Measurements from ENCODE around the gene PTPRQ. TPM values are rescaled to one million over a fixed set of nuclear protein-coding genes. Genes with fewer than 3 reads are reported as not detected.

PTPRQ gene
- total and polyA plus RNA-seq, 9 of the 15 experiments (the other 6 are each of a cell fraction or from before 2014, with no cell fraction given), result not detected

- in situ Hi-C loops (cut with MboI) (no loop called here), intact Hi-C loops (cut with micrococcal nuclease) (no loop called here)
- 2% methylated on average over 15 of the region's 21 CpGs for WGBS (ENCODE audit: insufficient coverage, low coverage, missing lambda C conversion rate)
- H3K9me3 ChIP-seq (replicated peaks; ENCODE audit: control insufficient read depth, insufficient read depth, low read depth, low read length), result no peaks in the 10 kb centered on the region
- FAIRE-seq, result no peak
- H3K4me2 ChIP-seq (ENCODE audit: insufficient read depth, low read length), result no peak overlapping the region
- DNase-seq (ENCODE audit: extremely low read depth in 1 of 4, low spot score in 3 of 4), result no peak
- TF ChIP-seq RHOXF2B (CRISPR knock-in tag; conservative IDR thresholded peaks at IDR 0.05) (no peak), TRIM25 (IDR thresholded peaks at IDR 0.05; ENCODE audit: borderline replicate concordance) (no peak)
- H3K4me1 ChIP-seq (replicated peaks in 1 of 2; ENCODE audit: control insufficient read depth in 2 of 2, insufficient read depth in 2 of 2, low read length in 2 of 2), result no peaks in the 10 kb centered on the region
- no peaks in the 10 kb centered on the region for H3K9me1 ChIP-seq (ENCODE audit: control insufficient read depth, insufficient read depth, low read length)
- no peaks in the 10 kb centered on the region for H3K79me2 ChIP-seq (ENCODE audit: control insufficient read depth, insufficient read depth, low read length)
- ATAC-seq, result no peak
- BruUV-seq (replicated peaks), result no TSS peak
- ChIA-PET POLR2A (no interaction called here), CTCF (ENCODE audit: low intra/inter-chr PET ratio) (no interaction called here)
- H3K27me3 ChIP-seq (ENCODE audit: control insufficient read depth in 2 of 2, insufficient read depth in 2 of 2, low read length in 2 of 2), result no peaks in the 10 kb centered on the region
- no peak overlapping the region for H3K9ac ChIP-seq (ENCODE audit: insufficient read depth in 1 of 2, low read depth in 2 of 2, low read length in 2 of 2)
- H3K36me3 ChIP-seq (ENCODE audit: control insufficient read depth, insufficient read depth, low read length), result no peaks in the 10 kb centered on the region
- H3K27ac ChIP-seq (ENCODE audit: extremely low read depth, low read depth, low read length), result no peak overlapping the region
- no peaks in the 10 kb centered on the region for H4K20me1 ChIP-seq (replicated peaks; ENCODE audit: control insufficient read depth, insufficient read depth, low read length)
- H2AFZ ChIP-seq (ENCODE audit: low read depth, low read length), result no peak overlapping the region
- no peak overlapping the region for H3K4me3 ChIP-seq
Observed at GRCh38 chr12:80707830-80708258, 263.8 kb downstream of the PTPRQ start.

DNA sequence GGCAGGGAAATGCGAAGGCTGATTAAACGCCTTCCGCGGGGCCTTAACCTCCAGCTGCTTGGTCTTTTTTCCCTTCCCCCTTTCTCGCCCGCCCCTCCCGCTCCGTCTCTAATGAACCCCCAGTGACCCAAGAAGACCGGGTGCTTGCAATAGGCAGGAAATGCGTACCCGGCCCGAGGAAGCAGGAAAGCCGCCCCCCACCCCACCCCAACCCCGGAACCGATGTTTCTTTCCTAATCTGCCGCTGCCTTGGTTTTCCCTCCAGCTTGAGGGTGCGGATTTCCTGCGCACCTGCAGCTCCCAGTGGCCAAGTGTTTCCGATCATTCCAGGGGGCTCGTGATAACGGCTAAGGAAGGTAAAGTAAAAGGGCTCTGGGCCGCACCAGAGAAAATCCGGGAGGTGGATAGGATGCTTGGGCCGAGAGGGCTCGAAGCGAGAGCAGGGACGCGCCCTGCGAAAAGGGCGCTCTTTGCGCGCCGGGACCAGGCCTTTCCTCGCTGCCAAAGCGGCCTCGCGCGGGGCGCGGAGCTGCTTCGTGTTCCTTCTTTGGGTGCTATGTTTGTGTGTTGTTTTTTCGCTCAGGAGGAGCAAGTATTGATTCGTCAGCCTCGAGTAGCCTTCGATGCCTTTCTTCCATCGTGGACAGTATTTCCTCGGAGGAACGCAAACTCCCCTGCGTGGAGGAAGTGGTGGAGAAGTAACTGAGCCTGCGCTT, 264.4 kb downstream of the PTPRQ start:
- FAIRE-seq (no peak), ATAC-seq (no peak), DNase-seq (ENCODE audit: extremely low read depth in 1 of 4, low spot score in 3 of 4) (no peak)
- H3K4me1 ChIP-seq (replicated peaks in 1 of 2; ENCODE audit: control insufficient read depth in 2 of 2, insufficient read depth in 2 of 2, low read length in 2 of 2), result no peaks in the 10 kb centered on the region
- H3K27ac ChIP-seq (ENCODE audit: extremely low read depth, low read depth, low read length), result no peak overlapping the region
- in situ Hi-C loops (cut with MboI) (no loop called here), intact Hi-C loops (cut with micrococcal nuclease) (no loop called here)
- no peak overlapping the region for H3K4me2 ChIP-seq (ENCODE audit: insufficient read depth, low read length)
- no peaks in the 10 kb centered on the region for H4K20me1 ChIP-seq (replicated peaks; ENCODE audit: control insufficient read depth, insufficient read depth, low read length)
- no peaks in the 10 kb centered on the region for H3K79me2 ChIP-seq (ENCODE audit: control insufficient read depth, insufficient read depth, low read length)
- 6% methylated on average over 34 of the region's 50 CpGs for WGBS (ENCODE audit: insufficient coverage, low coverage, missing lambda C conversion rate)
- H2AFZ ChIP-seq (ENCODE audit: low read depth, low read length), result no peak overlapping the region
- POLR2A ChIA-PET, result no interaction called here
- BruUV-seq (replicated peaks), result no TSS peak
- H3K27me3 ChIP-seq (ENCODE audit: control insufficient read depth in 2 of 2, insufficient read depth in 2 of 2, low read length in 2 of 2), result no peaks in the 10 kb centered on the region
- CTCF ChIA-PET (ENCODE audit: low intra/inter-chr PET ratio), result no interaction called here
- no peaks in the 10 kb centered on the region for H3K9me1 ChIP-seq (ENCODE audit: control insufficient read depth, insufficient read depth, low read length)
- H3K9ac ChIP-seq (ENCODE audit: insufficient read depth in 1 of 2, low read depth in 2 of 2, low read length in 2 of 2), result no peak overlapping the region
- no peaks in the 10 kb centered on the region for H3K36me3 ChIP-seq (ENCODE audit: control insufficient read depth, insufficient read depth, low read length)
- no peaks in the 10 kb centered on the region for H3K9me3 ChIP-seq (replicated peaks; ENCODE audit: control insufficient read depth, insufficient read depth, low read depth, low read length)
- no peak overlapping the region for H3K4me3 ChIP-seq
- TF ChIP-seq ZNF165 (CRISPR knock-in tag; IDR thresholded peaks at IDR 0.05; ENCODE audit: borderline replicate concordance) (no peak), ZNF175 (CRISPR knock-in tag; IDR thresholded peaks at IDR 0.05; ENCODE audit: low read depth) (no peak), ZNF696 (CRISPR knock-in tag; conservative IDR thresholded peaks at IDR 0.05) (no peak), HEY1 (CRISPR knock-in tag; IDR thresholded peaks at IDR 0.05; ENCODE audit: borderline replicate concordance) (no peak), MLLT1 (IDR thresholded peaks at IDR 0.05) (no peak), FOXP4 (CRISPR knock-in tag; IDR thresholded peaks at IDR 0.05; ENCODE audit: borderline replicate concordance) (no peak), ZNF140 (CRISPR knock-in tag; IDR thresholded peaks at IDR 0.05) (no peak)

Measured in K562 (cell line).